Kidney capillary endothelial cell (primary cell): Measurements from ENCODE around the gene RABIF.
A peak's percentile ranks its signal among the peaks of the same experiment; 100 is the strongest.

ENCODE experiments used
- DNase-seq: peaks from one replicate; pipeline ENCODE4 v3.0.0-alpha.2; 2018; ENCODE audit warnings: low spot score

Gene RABIF

GRCh38 chr1:202873026-202873425 lies 15.9 kb downstream of the RABIF start:
- DNase-seq: no peak

DNA sequence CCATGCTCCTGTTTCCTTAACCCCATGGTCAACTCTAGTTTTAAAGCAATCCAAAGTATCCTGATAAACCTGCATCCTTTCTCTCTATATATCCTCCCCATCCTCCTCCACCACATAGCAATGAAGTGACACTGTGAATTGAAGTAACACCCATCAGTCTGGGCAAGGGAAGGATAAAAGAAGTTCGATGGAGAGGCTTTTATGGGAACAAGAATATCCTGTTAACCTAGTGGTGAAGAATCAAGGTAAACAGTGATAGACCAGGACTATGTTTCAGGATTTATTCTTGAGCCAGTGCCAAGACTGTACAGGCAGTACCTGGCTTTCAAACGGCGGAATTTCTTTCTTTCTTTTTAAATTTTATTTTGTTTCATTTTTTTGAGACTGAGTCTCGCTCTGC lies 17.6 kb downstream of the RABIF start:
- no peak for DNase-seq

DNA sequence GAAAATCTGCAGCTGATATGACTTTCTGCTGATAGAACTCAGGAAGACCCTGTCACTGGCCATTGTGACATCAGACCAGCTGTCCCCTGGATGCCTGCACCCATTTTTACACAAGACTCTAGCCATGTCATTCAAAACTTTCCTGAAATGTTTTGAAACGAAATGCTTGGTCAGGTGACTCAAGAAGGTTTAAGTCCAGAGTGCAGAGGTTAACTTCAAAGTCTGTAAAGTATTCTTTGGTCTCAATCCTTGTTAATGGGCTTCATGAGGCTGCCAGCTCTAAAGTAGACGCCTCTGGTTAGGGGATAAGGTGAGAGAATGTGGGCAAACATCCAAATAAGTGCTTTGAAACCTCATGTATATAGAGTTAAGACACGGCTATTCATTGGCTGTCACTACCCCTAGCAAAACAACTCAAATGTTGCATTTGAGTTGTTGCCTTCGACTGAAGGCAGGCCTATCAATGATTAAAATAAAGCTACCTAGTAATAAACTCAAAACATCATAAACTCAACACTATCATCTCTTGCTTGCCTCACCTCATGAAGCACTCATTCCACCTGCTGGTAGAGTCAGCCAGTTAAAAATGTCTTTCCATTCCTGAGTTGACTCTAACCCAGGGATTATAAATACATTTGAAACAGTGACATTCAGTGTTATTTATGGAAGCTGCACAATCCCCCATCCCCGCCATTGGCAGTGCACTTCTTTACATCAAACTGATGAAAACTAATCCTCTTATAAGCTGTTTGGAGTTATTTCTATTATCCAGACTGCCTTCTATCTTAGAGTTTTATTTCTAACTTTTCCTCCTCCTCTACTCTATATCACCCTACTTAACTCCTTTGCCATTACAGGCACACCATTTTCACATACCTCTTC lies 26.0 kb downstream of the RABIF start:
- DNase-seq: no peak

DNA sequence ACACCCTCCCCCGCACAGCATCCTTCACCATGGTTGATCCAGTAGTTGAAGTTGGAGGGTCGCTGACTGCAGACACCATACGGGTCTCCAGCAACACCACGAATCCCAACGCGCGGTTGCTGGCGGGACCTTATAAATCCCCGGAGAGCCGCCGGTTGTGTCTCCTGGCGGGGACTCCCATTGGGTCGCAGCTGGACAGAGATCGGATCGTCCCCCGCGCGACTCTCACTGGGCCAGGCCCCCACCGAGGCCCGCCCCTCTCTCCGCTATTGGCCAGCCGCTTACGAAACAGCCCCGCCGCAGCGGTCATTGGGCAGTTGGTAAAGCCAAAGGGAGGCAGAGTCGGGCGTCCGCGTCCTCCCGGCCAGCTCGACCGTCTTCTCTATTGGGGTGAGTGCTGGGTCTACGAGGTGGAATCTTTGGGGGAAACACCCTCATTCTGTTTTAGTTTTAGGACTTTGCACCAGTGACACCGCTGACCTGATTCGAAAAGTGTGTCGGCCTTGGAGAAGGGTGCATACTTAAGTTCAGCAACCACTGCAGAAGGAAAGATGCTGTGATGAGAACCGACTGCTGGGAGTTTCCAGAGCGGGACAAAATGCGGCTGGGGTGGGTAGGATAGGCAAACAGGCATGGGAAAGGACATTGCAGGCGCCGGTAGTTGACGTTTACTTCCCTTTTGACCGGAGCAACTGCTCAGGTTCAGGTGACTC lies 27.4 kb downstream of the RABIF start:
- peak; percentile 90 for DNase-seq

DNA sequence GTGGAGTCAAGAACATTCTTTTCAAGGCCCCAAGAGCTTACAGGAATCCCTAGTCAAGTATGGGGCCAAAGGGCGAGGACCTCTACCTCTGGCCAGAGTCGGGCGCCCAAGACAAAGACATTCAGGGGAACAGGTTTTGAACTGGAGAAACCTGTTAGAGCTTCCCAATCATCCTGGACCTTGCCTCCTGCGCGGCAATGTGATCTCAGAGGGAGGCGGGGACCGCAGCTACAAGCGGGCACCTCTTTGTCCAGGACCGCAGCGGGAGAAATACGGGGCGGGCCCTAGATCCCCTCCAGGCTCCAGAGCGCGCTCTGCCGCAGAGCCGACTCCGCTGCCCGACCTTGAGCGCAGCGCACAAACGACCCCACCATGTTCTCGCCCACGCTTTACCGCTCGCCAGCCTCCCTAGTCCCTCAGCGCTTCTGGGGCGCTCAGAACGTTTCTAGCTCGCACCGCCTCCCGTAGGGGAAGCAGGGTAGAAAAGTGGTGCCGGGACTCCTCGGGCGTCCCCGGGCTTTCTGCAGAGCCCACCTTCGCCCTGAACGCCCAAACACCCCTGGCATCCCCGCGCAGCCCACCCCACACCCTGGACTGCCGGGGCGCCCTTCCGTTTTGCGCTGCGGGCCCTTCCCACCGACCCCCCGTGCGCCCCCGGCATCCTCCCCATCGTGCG lies 28.1 kb downstream of the RABIF start:
- DNase-seq: peak; percentile 24

DNA sequence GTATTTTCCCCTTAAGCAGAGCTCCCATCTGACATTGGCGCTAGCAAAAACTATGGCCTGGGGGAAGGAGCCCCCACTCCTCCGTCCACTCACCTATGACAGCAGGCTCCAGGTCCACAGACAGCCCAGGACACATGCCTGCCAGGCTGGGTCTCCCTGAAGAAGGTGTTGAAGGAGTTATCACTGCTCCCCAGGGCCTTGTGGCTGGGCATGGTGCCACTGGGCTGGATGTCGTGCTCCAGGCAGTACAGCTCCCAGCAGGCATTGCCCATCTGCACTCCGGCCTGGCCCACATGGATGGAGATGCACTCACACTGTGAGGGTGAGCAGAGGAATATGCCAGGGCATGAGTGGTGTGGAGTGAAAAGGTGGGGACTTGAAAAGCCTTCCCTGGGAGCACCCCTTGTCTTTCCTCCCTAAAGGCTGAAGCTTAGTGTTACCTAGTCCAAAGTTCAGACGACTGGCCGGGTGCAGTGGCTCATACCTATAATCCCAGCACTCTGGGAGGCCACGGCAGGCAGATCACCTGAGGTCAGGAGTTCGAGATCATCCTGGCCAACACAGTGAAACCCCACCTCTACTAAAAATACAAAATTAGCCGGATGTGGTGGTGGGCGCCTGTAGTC lies 30.0 kb downstream of the RABIF start:
- no peak for DNase-seq

DNA sequence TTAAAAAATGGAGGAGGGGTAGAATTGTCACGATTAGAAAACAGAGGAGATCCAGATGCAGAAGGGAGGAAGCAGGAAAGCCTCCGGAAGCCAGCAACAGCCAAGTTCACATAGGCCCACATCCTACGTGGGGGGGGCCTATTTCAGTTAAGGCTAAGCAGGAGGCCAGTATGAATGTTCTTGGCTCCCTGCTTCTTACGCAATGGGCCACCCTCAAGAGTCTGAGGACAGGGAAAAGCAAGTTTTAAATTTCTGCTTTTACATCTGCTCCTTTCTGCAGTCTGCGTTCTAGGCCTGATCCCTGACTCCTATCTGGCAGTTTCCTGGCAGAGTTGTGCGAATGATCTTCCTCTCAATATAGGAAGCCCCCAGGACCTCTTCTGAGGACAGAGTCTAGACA lies 30.6 kb downstream of the RABIF start:
- no peak for DNase-seq

DNA sequence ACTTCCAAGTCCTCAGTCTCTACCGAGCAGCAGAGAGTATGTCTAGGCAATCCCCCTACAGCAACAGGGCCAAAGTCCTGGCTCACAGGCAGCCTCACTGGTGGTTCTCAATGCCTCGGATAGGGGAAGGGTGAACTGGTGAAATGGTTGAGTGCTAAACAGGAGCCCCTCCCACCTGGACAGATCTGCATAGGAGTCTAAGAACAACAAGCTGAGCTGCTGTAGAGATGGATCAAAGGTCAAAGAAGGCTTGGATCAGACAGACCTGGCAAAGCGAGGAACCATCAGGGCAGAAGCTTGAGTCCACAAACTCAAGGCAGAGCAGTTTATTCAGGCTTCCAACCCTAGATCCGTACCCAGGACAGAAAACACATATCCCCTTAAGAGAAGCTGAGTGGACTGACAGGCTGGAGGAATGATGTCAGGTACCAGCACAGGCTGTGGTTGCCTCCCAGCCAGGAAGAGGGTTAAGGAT lies 31.8 kb downstream of the RABIF start:
- DNase-seq: no peak

DNA sequence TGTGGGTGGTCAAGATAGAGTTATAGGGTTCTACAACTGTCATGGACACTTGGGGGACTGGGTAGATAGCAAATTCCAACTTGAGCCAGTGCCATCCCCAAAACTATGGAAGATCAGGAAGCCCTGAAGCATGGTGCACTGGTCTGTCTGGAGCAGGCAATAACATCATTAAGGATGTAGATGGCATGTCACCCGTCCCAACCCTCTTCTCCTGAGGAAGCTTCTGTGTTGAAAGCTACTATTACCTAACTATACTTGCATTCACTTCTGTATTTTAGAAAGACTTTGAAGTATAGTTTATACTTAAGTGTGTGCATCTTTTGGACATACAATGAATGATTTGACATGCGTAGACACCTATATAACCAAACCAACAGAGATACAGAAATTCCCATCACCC lies 32.9 kb downstream of the RABIF start:
- DNase-seq: no peak

GRCh38 chr1:202854787-202855186 lies 34.2 kb downstream of the RABIF start:
- no peak for DNase-seq

- peak; percentile 62 for DNase-seq
Measured at GRCh38 chr1:202852163-202852904, 36.6 kb downstream of the RABIF start.

DNA sequence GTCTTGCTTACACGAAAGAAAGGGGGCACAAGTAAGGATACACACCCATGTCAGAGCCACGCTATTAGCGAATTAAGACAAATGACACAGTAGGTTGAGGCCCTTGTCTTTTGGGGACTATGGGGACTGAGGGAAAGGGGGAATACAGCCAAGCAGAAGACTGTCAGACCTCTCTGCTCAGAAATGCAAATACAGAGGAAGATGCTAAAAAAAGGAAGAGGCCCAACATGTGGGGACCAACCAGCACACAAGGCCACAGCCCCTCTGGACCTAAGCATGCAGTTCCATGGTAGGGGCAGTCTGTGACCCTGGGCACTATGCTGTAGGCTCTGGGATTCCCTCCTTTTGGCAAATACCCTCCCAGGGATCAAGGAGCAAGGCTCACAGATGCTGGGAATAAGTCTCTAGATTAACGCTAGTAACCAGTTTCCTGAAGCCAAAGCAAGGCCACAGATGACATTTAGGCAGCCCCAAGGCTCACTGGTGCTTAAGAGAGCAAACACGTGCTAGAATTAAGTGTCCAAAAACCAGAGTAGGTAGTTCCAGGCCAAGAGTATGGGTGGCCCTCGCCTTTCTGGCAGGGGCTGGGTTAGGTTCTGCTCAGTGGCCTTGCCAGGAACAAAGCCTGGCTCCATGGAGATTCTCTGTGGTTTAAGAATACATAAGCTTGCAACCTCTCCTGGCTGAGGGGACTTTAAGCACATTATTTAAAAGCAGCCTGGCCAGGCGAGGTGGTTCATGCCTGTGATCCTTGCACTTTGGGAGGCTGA lies 38.2 kb downstream of the RABIF start:
- no peak for DNase-seq

GRCh38 chr1:202848191-202848542 lies 40.8 kb downstream of the RABIF start:
- no peak for DNase-seq

GRCh38 chr1:202844935-202845334 lies 44.0 kb downstream of the RABIF start:
- no peak for DNase-seq

DNA sequence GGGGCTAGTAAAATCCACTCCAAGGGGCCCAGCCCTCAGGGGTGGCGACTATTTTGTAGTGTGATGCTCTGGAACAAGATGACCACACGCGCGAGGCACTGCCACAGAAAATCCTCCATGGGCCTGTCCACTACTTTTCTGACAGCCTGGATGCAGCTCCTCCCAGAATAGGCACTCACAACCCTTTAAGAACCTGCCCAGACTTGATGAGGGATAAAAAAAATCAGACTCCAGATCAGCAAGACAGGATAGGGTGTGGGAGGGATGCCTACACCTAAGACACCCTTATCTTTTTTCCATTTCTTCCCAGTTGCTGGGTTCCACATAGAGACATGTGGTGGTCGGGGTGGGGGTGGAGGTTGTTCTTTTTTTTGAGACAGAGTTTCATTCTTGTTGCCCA lies 44.7 kb downstream of the RABIF start:
- no peak for DNase-seq

DNA sequence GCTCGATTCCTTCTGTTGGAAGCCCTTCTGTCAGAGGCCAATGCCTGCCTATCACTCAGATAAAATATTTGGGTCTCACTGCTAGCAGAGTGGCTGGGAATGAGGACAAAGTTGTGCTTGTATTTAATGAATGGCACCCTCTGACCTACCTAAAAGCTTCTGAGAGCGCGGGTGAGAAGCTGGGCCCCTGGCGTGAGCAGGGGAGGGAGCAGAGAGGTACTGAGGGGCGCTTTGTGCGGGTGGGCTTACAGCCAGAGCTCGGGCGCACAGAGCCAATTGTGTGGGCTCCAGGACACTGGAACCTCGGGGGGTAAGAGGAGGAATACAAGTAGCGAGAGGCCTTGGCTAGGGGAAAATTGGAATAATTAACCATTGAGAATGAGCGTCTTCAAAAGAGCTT lies 45.9 kb downstream of the RABIF start:
- no peak for DNase-seq

- no peak for DNase-seq
Measured at GRCh38 chr1:202837746-202838262, 51.1 kb downstream of the RABIF start.

DNA sequence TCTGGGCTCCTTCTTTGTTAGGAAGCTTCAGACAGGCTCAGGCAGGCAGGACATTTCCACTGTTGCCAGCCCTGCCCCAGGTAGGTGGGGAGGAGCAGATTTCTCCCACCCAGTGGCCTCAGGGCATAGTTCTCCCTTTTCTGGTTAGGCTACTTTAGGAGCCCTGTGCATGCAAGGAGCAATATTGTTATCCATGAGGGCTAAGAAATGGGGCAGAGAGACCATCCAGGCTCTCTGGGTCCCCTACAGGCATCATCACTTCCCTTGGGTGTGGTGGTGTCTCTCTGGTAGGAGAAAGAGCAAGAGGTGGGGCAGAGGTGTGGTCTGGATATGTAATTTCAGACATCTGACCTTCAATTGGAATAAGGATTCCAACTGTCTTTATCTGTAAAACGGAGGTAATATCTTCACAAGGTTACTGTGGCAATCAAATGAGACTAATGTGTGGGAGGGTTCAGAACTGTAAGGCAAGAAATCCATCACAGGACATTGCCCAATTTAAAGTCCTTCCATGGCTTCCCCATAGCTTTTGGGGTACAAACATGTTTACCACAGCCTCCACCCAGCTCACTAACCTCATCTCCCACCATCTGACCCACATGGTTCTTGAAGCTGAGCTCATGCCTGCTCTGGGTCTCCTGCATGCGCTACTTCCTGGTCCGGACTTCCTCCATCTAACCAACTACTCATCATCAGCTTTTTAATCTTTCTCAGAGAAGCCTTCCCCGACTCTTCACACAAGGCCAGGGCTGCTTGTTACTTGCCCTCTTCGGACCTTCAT lies 52.1 kb downstream of the RABIF start:
- no peak for DNase-seq

- DNase-seq: no peak
Measured at GRCh38 chr1:202835548-202836072, 53.3 kb downstream of the RABIF start.
